GM12878 (cell line): ENCODE results near the gene GEMIN7. TPM values are rescaled to one million over a fixed set of nuclear protein-coding genes. Genes with fewer than 3 reads are reported as not detected.

Experiments used
- ATAC-seq: fragments of 200-7000 bp; cut with Tn5 transposase; 3 replicates; pipeline ENCODE4 v1.9.1; 2020; ENCODE audit warnings: mild to moderate bottlenecking, moderate library complexity
- BruUV-seq: library from RNA; stranded (reverse); fragments of 400-500 nt; replicated peaks from 2 replicates; lab custom pipeline; 2021; lab: Mats Ljungman, UMichigan
- CTCF ChIA-PET: fragments of 300-600 bp; sonication (Branson Sonifier 250); formaldehyde crosslinking; extraction: SDS; loops from one replicate; lab custom pipeline; 2021; ENCODE audit warnings: inconsistent platforms; lab: Yijun Ruan, JAX
- POLR2A ChIA-PET: fragments of 350-600 bp; formaldehyde crosslinking; extraction: SDS; loops from one replicate; lab custom pipeline; 2021; ENCODE audit warnings: inconsistent platforms; lab: Charles Lee
- RAD21 ChIA-PET: fragments of 300-600 bp; sonication (Branson Sonifier 250); formaldehyde crosslinking; loops from one replicate; lab custom pipeline; 2023; ENCODE audit warnings: antibody characterized with exemption; ENCODE audit not compliant: unreplicated experiment; lab: Charles Lee
- SMC1A ChIA-PET: fragments of 300-600 bp; sonication (Branson Sonifier 250); formaldehyde crosslinking; loops from one replicate; lab custom pipeline; 2023; ENCODE audit not compliant: unreplicated experiment, uncharacterized antibody; lab: Charles Lee
- DNase-seq: peaks from one replicate; pipeline ENCODE4 v3.0.0-alpha.2; 2011; ENCODE audit warnings: low read depth, low spot score
- FAIRE-seq: peaks from 3 replicates; lab custom pipeline; 2011; peaks lifted over from hg19 to GRCh38; lab: Jason Lieb, UNC
- H2AFZ ChIP-seq: 2 replicates; pipeline ENCODE4 v1.6.0; 2011; ENCODE audit warnings: low read depth, low read length, control low read depth; ENCODE audit not compliant: control insufficient read depth
- H3K27ac ChIP-seq: 2 replicates; pipeline ENCODE4 v1.5.1; 2011; ENCODE audit warnings: control low read depth; ENCODE audit not compliant: control insufficient read depth, insufficient read depth
- H3K27me3 ChIP-seq, 2 experiments: replicated peaks in 1 of 2; 2 replicates each; pipeline versions ENCODE4 v1.6.0 to v1.6.1; 2011; ENCODE audit warnings: low read length in 1 of 2; ENCODE audit not compliant: control insufficient read depth in 2 of 2, insufficient read depth in 2 of 2
- H3K36me3 ChIP-seq, 2 experiments: 2 replicates each; pipeline ENCODE4 v1.5.1; 2011; ENCODE audit warnings: low read length in 1 of 2; ENCODE audit not compliant: control insufficient read depth in 2 of 2, insufficient read depth in 2 of 2
- H3K4me1 ChIP-seq: 2 replicates; pipeline ENCODE4 v1.6.1; 2011; ENCODE audit warnings: mild to moderate bottlenecking, low read length, moderate library complexity, mixed read lengths; ENCODE audit not compliant: control insufficient read depth, insufficient read depth
- H3K4me2 ChIP-seq: 2 replicates; pipeline ENCODE4 v1.6.0; 2011; ENCODE audit warnings: control low read depth; ENCODE audit not compliant: control insufficient read depth, insufficient read depth
- H3K4me3 ChIP-seq: fragments of 200-600 bp; sonication (generic); 2 replicates; pipeline ENCODE4 v1.5.1; 2016
- H3K79me2 ChIP-seq: 2 replicates; pipeline ENCODE4 v1.6.0; 2011; ENCODE audit warnings: low read length; ENCODE audit not compliant: control insufficient read depth, insufficient read depth
- H3K9ac ChIP-seq: 2 replicates; pipeline ENCODE4 v1.8.0; 2011; ENCODE audit warnings: low read length, control low read depth, mixed read lengths; ENCODE audit not compliant: control insufficient read depth, insufficient read depth
- H3K9me3 ChIP-seq: replicated peaks from 3 replicates; pipeline ENCODE4 v1.5.1; 2011; ENCODE audit warnings: mild to moderate bottlenecking, low read length; ENCODE audit not compliant: control insufficient read depth, insufficient read depth
- H4K20me1 ChIP-seq: 2 replicates; pipeline ENCODE4 v1.6.0; 2011; ENCODE audit not compliant: control insufficient read depth, insufficient read depth
- BCLAF1 ChIP-seq: fragments of 450-650 bp; IDR thresholded peaks from 2 replicates; pipeline ENCODE4 v1.6.1; 2017; ENCODE audit warnings: antibody characterized with exemption, mild to moderate bottlenecking, moderate library complexity
- CBX3 ChIP-seq: fragments of 200-600 bp; sonication (generic); IDR thresholded peaks from 2 replicates; pipeline ENCODE4 v1.6.1; 2016; ENCODE audit warnings: low read depth, borderline replicate concordance
- CHD1 ChIP-seq: IDR thresholded peaks from 2 replicates; pipeline ENCODE4 v1.6.1; 2012; ENCODE audit warnings: low read depth, low read length, improper control_type of control experiment
- CREB1 ChIP-seq: IDR thresholded peaks from 2 replicates; pipeline ENCODE4 v1.6.1; 2012; ENCODE audit warnings: low read depth, mild to moderate bottlenecking, inconsistent platforms
- MEF2B ChIP-seq: fragments of 450-650 bp; IDR thresholded peaks from 2 replicates; pipeline ENCODE4 v1.6.1; 2018; ENCODE audit warnings: mild to moderate bottlenecking, moderate library complexity; ENCODE audit not compliant: partially characterized antibody, poor library complexity, severe bottlenecking
- MYB ChIP-seq: fragments of 150-350 bp; IDR thresholded peaks from 2 replicates; pipeline ENCODE4 v1.6.1; 2014; ENCODE audit warnings: mild to moderate bottlenecking, low read depth, low read length, borderline replicate concordance
- NFYB ChIP-seq: IDR thresholded peaks from 2 replicates; pipeline ENCODE4 v1.6.1; 2011; ENCODE audit warnings: low read depth, mild to moderate bottlenecking, low read length, improper control_type of control experiment, moderate library complexity; ENCODE audit not compliant: insufficient read depth
- NR2F1 ChIP-seq: fragments of 450-650 bp; conservative IDR thresholded peaks from 2 replicates; pipeline ENCODE4 v1.6.1; 2017; ENCODE audit warnings: mild to moderate bottlenecking
- PBX3 ChIP-seq: IDR thresholded peaks from 2 replicates; pipeline ENCODE4 v1.6.1; 2011; ENCODE audit warnings: mild to moderate bottlenecking, low read depth, low read length, moderate library complexity; ENCODE audit not compliant: insufficient replicate concordance
- PKNOX1 ChIP-seq: fragments of 450-650 bp; IDR thresholded peaks from 2 replicates; pipeline ENCODE4 v1.6.1; 2016; ENCODE audit warnings: mild to moderate bottlenecking
- SMARCA5 ChIP-seq: fragments of 450-650 bp; IDR thresholded peaks from 2 replicates; pipeline ENCODE4 v1.6.1; 2017; ENCODE audit warnings: mild to moderate bottlenecking
- TCF3 ChIP-seq: IDR thresholded peaks from 2 replicates; pipeline ENCODE4 v1.6.1; 2012; ENCODE audit warnings: low read depth, mild to moderate bottlenecking, low read length, borderline replicate concordance; ENCODE audit not compliant: insufficient read depth
- USF2 ChIP-seq: IDR thresholded peaks from 2 replicates; pipeline ENCODE4 v1.6.1; 2011; ENCODE audit warnings: low read depth, low read length, improper control_type of control experiment, borderline replicate concordance
- ZSCAN29 ChIP-seq: fragments of 450-650 bp; IDR thresholded peaks from 2 replicates; pipeline ENCODE4 v1.6.1; 2017; ENCODE audit warnings: mild to moderate bottlenecking, moderate library complexity
- WGBS: methylation state at CpG from one replicate; pipeline ENCODE4 v1.1.6; 2016; ENCODE audit warnings: low lambda C conversion rate; ENCODE audit not compliant: insufficient replicate concordance, insufficient coverage; ENCODE audit errors: missing lambda C conversion rate; 5-methylcytosine and 5-hydroxymethylcytosine counted together
- in situ Hi-C: fragments of 300-500 bp; cut with MboI; formaldehyde crosslinking; loops from 9 replicates; pipeline ENCODE4 v1.14.3; 2018; ENCODE audit warnings: mixed read lengths
- intact Hi-C: fragments of 100-400 bp; cut with micrococcal nuclease; formaldehyde crosslinking; loops from one replicate; pipeline ENCODE4 v1.14.2; 2022; ENCODE audit not compliant: unreplicated experiment
- polyA plus RNA-seq, 11 experiments: library from polyadenylated mRNA; depleted of rRNA in 4 of 11; unstranded in 6 of 11; stranded (reverse) in 5 of 11; fragments of >200 nt; fragmentation: Nextera tagmentation in 4 of 11; fragmentation: Illumina TruSeq in 1 of 11; extraction: Ambion mirVana in 4 of 11; extraction: Trizol in 1 of 11; gene quantifications; 1 replicate in 1 of 11; 2 replicates in 10 of 11; pipeline versions ENCODE4 v1.2.1 to v1.2.3, GENCODE V29; 2011 to 2016; ENCODE audit warnings: inconsistent platforms in 2 of 11, missing spikeins in 2 of 11, low read depth in 1 of 11
- total RNA-seq, 4 experiments: library from RNA; depleted of rRNA in 3 of 4; stranded (reverse); fragments of >200 nt in 3 of 4; fragmentation: Illumina TruSeq in 1 of 4; extraction: Trizol in 1 of 4; gene quantifications; 2 replicates each; pipeline versions ENCODE4 v1.2.1 to v1.2.3, GENCODE V29; 2013 to 2021

Gene GEMIN7
- total and polyA plus RNA-seq, 10 of the 15 experiments (the other 5 are each of a cell fraction or from before 2014, with no cell fraction given) = 21.1 to 76.7 (median 44.9) TPM

- peaks cover 9% of the 10 kb centered on the region for H3K4me1 ChIP-seq
- FAIRE-seq (no peak), DNase-seq (no peak), ATAC-seq (no peak)
- no peaks in the 10 kb centered on the region for H3K27me3 ChIP-seq
- intact Hi-C loops = loop anchor here (10.0 kb wide), 2 partner anchors 237 to 387 kb away; no protein-coding TSS in a partner anchor
- ChIA-PET RAD21 (interaction anchor here (1.5 kb wide), 1 partner anchor 38 kb away, joined by 3 read pairs; no protein-coding TSS in a partner anchor), POLR2A (interaction anchor here (1.0 kb wide), 1 partner anchor 12 kb away, joined by 3 read pairs; no protein-coding TSS in a partner anchor), CTCF (no interaction called here), SMC1A (interaction anchor here (0.6 kb wide), 1 partner anchor 22 kb away, joined by 3 read pairs; no protein-coding TSS in a partner anchor)
- H4K20me1 ChIP-seq = peaks cover 6% of the 10 kb centered on the region
- BruUV-seq = no TSS peak
- WGBS = 99% methylated on average over 7 of the region's 7 CpGs
- peak overlapping the region; percentile 30; the same call in 1 of the 2 replicates for H3K4me2 ChIP-seq
- H3K9ac ChIP-seq = no peak overlapping the region; the same call in 1 of the 2 replicates
- in situ Hi-C loops = no loop called here
- peaks cover 2 to 12% of the 10 kb centered on the region in 2 experiments; a peak in 3 of 4 replicates for H3K36me3 ChIP-seq
- no peaks in the 10 kb centered on the region for H3K9me3 ChIP-seq
- no peak overlapping the region for H2AFZ ChIP-seq
- H3K27ac ChIP-seq = no peak overlapping the region
- peaks cover 77% of the 10 kb centered on the region for H3K79me2 ChIP-seq
- no peak overlapping the region for H3K4me3 ChIP-seq
- TF ChIP-seq MYB = no peak
- no peak for TF ChIP-seq CBX3
- no peak for TF ChIP-seq MEF2B
- TF ChIP-seq SMARCA5 = no peak
- TF ChIP-seq PBX3 = no peak
- TF ChIP-seq TCF3 = no peak
- no peak for TF ChIP-seq CHD1
- no peak for TF ChIP-seq CREB1
- no peak for TF ChIP-seq PKNOX1
- no peak for TF ChIP-seq BCLAF1
- TF ChIP-seq ZSCAN29 = no peak
- no peak for TF ChIP-seq NFYB
- TF ChIP-seq NR2F1 = no peak
- no peak for TF ChIP-seq USF2
Measured at GRCh38 chr19:45097450-45097775, 18.4 kb downstream of the GEMIN7 start.
